GM12801 (cell line): ENCODE data around the gene FIZ1.

Experiments
- TF ChIP-seq, protein P1 (sequence below): IDR thresholded peaks from one replicate; pipeline ENCODE4 v1.5.1; 2011; ENCODE audit warnings: control low read depth; ENCODE audit not compliant: insufficient read length; ENCODE audit errors: extremely low read depth

The FIZ1 gene

DNA sequence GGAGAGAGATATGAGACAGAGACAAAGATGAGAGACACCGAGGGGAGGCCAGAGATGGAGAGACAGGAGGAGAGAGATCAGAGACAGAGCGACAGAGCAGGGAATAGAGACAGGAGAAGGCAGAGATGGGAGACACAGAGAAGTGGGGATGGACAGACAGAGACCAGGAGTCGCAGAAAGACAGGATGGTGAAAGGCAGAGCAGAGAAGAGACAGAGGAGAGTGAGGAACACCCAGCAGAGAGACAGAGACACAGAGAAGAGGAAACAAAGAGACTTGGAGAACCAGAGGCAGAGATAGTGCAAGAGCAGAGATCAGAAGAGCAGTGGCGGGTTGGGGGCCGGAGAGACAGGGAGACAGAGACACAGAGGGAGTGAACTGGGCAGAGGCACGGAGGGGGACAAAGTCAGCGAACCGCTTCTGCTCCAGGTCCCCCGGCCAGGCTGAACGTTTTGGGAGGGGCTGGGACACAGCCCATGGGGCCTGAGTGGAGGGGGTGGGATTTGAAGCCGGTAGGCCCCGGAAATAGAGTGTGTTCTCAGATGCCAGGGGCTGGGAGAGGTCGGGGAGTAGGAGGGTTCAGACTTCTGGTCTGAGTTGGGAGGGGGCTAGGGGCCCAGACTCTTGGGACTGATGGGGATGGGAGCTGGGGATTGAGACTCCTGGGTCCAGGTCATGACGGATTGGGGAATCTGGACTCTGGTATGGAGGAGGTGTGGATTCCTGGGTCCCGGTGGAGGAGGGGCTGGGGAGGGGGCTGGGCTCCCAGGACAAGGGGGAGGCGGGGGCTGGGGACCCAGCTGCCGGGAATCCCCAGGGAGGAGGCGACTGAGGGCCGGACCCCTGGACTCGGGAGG is 19.3 kb downstream of the FIZ1 start:
- TF ChIP-seq, protein P1, sequence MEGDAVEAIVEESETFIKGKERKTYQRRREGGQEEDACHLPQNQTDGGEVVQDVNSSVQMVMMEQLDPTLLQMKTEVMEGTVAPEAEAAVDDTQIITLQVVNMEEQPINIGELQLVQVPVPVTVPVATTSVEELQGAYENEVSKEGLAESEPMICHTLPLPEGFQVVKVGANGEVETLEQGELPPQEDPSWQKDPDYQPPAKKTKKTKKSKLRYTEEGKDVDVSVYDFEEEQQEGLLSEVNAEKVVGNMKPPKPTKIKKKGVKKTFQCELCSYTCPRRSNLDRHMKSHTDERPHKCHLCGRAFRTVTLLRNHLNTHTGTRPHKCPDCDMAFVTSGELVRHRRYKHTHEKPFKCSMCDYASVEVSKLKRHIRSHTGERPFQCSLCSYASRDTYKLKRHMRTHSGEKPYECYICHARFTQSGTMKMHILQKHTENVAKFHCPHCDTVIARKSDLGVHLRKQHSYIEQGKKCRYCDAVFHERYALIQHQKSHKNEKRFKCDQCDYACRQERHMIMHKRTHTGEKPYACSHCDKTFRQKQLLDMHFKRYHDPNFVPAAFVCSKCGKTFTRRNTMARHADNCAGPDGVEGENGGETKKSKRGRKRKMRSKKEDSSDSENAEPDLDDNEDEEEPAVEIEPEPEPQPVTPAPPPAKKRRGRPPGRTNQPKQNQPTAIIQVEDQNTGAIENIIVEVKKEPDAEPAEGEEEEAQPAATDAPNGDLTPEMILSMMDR, result no peak

DNA sequence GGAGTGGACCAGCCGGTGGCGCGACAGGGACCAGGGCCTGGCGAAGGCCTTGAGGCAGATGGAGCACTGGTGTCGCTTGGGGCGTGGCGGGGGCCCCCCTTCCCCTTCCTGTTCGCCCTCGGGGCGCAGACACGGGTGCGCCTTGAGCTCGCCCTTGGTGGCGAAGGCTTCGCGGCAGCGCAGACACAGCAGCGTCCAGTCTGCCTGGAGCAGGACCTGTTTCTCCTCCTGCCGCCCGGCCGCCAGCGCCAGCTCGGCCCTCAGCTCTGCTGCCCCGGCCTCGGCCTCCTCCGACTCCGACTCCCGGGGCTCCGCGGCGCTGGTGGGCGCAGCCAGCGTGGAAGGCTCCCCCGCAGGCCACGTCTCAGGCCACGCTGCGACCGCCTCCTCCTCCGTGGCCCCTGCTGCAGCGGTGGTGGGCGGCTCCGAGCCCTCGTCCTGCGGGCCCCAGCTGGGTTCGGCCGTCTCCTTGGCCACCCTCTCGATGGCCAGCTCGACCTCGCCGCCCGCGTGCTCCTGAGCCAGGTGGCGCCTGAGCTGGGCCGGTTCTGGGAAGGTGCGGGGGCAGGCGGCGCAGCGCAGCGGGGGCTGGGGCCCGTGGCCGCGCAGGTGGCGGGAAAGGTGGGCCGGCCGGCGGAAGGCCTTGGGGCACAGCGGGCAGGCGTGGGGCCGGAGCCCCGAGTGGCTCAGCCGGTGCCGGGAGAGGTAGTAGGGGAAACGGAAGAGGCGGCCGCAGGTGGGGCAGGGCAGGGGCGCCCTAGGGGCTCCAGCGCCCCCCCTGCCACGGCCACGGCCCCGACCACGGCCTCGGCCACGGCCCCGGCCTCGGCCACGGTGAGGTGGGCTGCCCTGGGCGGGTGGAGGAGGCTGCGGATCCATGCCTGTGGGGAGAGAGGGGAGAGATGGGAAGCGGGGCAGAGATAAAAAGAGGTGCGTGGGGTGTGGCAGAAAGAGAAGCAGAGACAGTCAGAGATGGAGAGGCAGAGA is 20.3 kb downstream of the FIZ1 start:
- TF ChIP-seq, protein P1, result no peak

DNA sequence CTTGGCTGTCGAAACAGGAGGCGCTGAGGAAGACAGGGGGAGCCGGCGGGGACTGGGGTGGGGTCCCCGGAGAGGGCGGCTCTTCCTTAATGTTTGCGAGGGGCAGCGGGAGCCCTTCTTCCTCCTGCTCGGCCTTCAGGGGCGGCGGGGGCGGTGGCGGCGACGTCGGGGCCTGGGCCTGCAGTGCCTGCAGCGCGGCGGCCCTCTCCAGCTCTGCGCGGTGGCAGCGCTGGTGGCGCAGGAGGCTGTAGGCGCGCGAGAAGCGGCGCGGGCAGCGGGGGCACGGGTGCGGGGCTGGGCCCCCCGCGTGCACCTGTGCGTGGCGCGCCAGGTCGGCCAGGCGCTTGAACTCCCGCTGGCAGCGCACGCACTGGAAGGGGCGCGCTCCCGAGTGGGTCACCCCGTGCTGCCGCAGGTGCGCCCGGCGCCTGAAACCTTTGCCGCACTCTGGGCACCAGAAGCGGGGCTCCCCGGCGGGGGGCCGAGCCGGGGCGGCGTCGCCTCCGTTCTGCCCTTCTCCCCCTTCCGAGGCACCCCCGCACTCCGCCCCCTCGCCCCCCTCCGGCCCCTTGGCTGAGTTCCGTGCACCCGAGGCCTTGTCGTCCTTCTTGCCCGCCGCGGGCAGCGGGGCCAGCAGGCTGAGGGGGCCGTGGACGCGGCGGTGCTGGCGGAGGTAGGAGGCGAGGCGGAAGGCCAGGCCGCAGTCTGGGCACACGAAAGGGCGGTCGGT is 21.1 kb downstream of the FIZ1 start:
- TF ChIP-seq, protein P1, result no peak

DNA sequence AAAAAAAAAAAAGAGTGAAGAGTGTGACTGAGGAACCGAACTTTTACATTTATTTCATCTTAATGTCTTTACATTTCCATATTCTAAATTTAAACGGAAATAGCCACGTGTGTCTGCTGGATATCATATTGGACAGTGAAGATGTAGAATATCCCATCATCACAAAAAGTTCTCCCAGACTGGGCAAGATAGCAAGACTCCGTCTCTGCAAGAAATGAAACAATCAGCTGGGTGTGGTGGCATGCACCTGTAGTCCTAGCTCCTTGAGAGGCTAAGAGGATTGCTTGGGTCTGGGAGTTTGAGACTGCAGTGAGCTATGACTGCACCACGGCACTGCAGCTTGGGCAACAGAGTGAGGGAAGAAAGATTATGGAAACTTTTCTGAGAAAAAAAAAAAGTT is 22.6 kb downstream of the FIZ1 start:
- TF ChIP-seq, protein P1, result no peak

DNA sequence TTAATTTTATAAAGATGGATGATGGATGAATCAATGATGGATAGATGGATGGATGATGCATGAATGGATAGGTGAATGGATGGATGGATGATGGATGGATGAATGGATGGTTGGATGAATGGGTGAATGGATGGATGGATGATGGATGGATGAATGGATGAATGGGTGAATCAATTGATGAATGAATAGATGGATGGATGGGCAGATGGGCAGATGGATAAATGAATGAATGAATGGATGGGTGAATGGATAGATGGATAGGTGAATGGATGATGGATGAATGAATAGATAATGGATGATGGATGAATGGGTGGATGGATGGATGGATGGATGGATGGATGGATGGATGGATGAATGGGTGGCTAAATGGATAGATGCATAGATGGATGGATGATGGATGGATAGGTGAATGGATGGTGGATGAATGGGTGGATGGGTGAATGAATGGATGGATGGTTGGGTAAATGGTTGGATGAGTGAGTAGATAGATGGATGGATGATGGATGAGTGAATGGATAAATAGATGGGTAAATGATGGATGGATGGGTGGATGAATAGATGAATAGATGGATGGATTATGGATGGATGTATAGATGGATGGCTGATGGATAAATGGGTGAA is 31.5 kb downstream of the FIZ1 start:
- TF ChIP-seq, protein P1, result no peak

DNA sequence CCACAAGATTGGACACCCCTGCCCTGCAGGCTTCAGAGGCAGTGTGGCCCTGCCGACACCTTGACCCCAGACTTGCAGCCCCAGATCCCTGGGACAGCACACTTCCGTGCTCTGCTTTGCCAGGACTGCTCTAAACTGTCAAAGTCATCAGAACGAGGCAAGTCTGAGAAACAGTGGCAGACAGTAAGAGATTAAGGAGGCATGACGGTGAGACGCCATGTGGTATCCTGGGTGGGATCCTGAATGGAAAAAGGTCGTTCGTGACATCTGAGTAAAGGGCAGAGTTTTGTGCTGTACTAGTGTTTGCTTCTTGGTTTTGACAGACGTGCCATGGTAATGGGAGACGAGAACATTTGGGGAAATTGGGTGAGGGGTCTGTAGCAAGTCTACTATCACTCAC is 32.5 kb downstream of the FIZ1 start:
- TF ChIP-seq, protein P1, result no peak
